ENCODE data around the gene FRMD4A.

FRMD4A gene

GRCh38 chr10:14039968-14040668 is 290.6 kb downstream of the FRMD4A start:
- no peak for DNase-seq

DNA sequence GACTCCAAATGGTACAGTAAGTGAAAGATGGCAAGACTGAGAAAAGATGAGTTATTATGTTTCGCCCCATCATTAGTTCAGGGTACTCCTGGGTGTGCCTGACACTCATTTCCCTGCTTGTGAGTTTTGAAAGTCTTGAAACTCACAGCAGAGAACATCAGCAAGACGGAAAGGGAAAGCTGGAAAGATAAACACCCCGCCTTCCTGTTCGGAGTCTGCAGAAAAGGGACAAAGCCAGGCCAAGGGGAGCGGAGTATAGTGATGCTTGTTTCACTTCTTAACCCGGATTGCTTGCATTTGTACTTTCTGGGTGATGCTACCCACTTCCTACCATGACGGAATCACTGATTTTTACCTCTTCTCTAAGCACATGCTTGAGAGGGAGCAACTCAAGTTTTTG is 294.5 kb downstream of the FRMD4A start:
- no peak for DNase-seq

DNA sequence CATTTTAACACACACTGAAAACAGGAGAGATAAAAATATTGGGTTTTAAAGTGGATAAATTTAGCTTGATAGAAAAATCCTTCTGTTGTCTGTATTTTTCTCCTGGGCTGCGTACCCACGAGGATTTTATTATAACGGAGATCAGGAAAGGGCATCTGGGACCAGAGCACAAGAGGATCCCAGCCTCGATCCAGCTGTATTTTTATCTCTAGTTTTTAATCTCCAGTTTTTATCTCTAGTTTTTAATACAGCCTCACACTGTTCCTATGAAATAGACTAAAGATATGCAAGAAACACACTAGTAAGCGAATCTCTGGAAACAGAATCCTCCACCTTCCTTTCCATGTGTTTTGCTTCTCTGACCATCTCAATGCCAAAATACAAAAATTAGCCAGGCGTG is 295.2 kb downstream of the FRMD4A start:
- no peak for DNase-seq

- DNase-seq = no peak
These were observed 298.2 kb downstream of the FRMD4A start for GRCh38 chr10:14032406-14032998.

DNA sequence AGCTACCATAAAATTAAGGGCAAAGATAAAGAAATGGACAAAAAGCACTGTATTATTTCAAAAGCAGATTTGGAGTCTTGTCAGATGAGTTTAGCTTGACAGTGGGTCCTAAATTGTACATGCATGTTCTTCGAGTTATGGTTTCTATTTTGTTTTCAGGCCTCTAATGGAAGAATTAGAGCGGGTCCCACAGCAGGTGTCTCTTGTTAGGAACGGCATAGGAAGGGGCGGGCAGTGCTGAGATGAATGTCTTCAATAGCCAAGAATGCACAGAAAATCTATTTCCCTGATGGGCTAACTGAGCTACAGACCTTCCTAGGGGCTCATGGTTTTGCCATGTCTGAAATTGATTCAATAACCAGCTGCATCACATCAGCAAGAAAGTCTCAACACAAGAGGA is 304.4 kb downstream of the FRMD4A start:
- no peak for DNase-seq

- no peak for DNase-seq
These were observed 305.2 kb downstream of the FRMD4A start for GRCh38 chr10:14025283-14026189.

DNA sequence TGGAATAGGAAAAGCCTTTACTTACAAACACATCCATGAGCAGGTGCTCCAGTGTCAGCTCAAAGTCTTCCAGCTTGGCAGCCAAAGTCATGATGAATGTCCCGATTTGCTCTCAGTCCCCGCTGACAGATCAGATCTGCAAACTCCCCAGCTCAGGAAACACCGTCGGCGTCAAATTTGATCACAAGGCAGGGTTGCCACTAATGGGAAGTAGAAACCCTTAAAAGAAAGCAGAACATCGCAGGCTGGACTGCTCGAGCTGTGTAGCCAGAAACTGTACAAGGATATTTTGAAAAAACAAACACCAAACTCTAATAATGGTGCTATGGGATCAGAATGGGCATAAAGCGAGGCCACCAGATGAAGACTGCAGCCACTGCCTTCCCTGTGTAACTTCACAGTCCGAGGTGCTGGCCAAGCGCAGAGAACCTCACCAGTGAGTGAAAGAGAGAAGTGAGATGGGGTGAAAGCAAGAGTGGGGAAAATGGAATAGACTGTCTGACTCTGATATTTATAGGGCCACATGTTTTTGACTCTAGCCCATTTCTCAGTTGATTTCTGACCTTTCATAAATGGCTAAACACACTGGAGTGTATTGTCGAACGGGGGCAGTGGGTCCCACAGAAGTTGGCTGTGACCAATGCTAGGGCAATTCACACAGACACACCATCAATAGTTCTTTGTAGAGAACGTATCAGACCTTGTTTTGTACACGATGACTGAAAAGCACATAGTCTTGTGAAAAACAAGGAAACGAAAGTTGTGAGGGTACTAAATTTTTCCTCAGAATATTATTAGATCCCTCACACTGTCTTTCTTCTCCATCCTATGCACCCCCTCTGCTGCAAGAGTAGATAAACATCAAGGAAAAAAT is 306.2 kb downstream of the FRMD4A start:
- DNase-seq = no peak

DNA sequence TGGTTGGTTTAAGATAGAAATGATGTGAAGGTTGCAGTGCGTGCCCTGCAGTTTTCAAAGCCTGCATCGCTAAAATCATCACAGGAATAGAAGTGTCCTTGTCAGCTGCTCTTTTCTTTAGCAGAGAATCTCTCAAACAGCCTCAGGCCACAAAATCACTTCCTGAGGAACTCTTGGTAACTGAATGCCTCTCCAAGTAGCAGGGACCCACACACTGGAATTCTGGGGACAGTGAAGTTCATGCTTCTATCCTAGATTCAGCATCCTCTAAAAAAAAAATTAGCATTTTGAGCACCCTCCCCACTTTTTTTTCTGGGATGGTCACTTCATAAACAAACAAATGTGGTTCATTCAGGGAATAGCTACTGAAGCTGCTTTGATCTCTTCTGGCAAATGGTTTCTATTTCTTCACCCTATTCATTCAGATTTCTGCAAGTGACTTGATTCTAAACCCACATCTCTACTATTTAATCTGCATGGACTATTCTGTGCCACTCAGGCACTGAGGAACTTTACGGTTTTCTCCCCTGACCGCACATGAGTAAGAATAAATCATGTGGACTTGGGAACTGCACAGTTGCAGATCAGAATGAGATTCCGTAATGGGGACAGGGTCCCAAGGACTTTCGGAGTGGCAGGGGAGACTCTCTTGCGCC is 306.9 kb downstream of the FRMD4A start:
- no peak for DNase-seq

- DNase-seq = no peak
These were observed 307.6 kb downstream of the FRMD4A start for GRCh38 chr10:14022954-14023672.

- no peak for DNase-seq
These were observed 308.7 kb downstream of the FRMD4A start for GRCh38 chr10:14022052-14022451.

DNA sequence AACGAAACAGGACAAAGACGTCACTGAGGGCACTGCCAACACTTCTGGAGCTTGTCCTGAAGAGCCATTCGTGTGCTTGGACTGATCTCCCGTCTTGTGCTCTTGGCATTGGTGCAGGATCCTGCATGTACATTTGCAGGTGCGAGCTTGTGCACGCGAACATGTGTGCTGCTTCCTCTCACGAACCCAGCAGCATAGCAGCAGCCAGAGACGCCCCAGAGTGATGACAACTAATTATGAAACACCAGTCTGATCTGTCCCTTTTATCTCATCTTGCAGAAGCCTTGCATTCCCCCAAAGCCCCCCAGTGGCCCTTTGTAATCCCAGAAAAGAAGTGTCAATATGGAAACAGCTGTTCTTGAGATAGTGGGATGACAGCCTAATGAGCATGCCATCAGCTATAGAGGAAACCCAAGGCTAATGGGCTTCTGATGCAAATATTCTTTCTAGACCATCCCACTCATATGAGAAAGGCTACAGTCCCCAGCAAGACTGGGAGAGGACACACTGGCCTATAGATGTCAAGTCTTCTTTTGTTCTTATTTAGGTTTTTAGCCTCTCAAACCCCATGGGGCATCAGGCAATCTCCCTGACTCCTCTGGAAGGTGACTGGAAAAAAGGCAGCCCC is 310.6 kb downstream of the FRMD4A start:
- no peak for DNase-seq

DNA sequence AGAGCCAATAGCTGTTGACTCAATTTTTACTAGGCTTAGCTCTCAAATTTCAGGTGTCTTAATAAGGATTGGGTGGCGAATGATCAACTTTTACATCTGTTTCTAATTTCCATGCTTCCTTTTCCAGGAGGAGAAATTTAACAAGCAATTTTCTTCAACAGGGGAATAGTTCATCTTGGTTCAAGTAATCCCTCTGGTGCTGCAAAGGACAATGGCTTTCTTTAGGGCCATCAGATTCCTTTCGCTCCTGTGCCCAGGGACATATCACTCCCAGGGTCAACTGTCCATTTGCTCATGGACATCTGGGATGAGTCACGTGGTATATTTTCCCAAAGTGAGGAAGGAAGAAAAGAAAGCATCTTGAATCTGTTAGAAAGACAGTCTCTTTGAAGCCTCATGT is 313.3 kb downstream of the FRMD4A start:
- no peak for DNase-seq

GRCh38 chr10:14016931-14017333 is 313.8 kb downstream of the FRMD4A start:
- no peak for DNase-seq

- DNase-seq = no peak
These were observed 314.6 kb downstream of the FRMD4A start for GRCh38 chr10:14016011-14016536.

GRCh38 chr10:14014423-14014822 is 316.3 kb downstream of the FRMD4A start:
- DNase-seq = no peak

- no peak for DNase-seq
These were observed 319.8 kb downstream of the FRMD4A start for GRCh38 chr10:14010769-14011574.

DNA sequence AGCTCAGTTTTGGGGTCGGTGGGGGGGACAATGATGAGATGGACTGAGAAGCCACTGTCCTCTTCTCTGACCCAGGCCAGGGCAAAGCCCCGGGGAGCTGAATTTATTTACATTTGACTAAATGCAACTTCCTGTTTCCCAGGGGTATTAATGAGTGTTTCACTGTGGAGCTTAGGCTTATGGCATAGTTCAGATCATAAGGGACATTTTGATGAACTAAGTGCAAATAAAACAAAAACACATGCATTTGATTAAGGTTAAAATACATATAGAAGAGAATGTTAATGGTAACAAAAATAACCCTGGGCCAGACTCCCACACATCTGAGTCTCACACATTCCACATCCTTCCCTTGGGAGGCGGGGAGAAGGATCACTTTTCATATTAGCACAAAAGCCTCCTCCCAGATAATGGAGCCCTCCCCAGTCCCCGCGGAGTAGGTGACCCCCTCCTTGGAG is 320.6 kb downstream of the FRMD4A start:
- no peak for DNase-seq

- DNase-seq = no peak
These were observed 321.2 kb downstream of the FRMD4A start for GRCh38 chr10:14009371-14010100.

DNA sequence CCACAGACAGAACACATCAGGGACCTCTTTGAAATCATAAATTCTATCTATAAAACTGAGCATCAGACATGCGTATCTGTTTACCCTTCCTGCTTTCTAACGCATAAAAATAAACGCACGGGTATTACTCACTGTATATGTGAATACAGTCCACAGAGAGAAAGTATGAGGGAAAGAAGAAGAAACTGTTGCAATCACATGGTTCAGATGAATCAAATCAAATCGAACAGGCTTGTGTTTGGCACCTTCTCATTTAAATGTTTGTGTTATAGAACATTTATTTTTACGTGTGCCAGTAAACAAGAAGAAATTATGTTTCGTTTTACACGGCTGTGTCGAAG is 322.0 kb downstream of the FRMD4A start:
- DNase-seq = no peak

All from DMS 273 treated with DMSO at 0.1 percent for 48 hours (cell line).